NCI-H510A (cell line): Measurements from ENCODE around the gene SLC2A10.

ENCODE experiments used
- DNase-seq: peaks from one replicate; lab custom pipeline; 2025; lab: John Stamatoyannopoulos, UW

The SLC2A10 gene

DNA sequence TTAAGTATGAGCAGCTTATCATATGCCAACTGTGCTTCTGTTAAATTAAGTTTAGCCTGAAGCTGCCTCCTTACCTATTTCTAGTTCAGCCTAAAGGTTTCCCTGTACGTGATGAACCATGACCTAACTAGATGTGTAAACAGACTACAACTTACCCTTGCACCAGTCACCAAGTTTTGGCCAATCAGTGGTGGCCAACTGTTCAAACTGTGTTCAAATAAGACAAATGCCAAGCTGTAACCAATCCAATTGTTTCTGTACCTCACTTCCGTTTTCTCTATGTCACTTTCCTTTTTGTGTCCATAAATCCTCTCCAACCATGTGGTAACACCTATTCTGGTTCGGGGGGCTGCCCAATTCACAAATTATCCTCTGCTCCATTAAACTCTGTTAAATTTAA, 6.0 kb upstream of the SLC2A10 start:
- DNase-seq, result no peak

DNA sequence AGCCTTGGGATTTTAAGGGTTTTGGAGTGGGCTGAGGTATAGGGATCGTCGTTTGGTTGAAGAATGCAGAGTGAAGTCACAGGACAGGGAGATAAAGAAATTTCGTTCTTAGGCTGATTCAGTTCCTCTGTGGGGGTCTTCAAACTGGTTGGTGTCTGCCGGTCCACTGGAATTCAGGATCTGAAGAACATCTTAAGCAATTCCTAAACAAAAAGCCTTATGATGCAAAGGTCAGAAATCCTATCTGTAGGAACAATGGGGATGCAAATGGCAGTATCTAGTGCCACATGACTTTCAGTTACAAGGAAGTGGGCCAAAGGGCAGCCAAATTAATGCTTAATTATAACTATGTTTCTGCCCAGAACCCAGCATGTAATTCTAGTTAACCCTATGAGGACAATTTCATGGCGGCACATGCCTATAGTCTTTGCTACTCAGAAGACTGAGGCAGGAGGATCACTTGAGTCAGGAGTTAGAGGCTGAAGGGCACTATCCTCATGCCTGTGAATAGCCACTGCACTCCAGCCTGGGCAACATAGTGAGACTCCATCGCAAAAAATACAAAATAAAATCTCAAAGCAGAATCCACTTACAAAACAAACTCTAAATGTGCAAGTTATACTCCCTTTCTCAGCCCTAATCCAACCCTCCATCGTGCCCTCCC, 4.6 kb upstream of the SLC2A10 start:
- DNase-seq, result no peak

GRCh38 chr20:46705378-46705729, 4.1 kb upstream of the SLC2A10 start:
- DNase-seq, result no peak

GRCh38 chr20:46706242-46706641, 3.2 kb upstream of the SLC2A10 start:
- DNase-seq, result no peak

DNA sequence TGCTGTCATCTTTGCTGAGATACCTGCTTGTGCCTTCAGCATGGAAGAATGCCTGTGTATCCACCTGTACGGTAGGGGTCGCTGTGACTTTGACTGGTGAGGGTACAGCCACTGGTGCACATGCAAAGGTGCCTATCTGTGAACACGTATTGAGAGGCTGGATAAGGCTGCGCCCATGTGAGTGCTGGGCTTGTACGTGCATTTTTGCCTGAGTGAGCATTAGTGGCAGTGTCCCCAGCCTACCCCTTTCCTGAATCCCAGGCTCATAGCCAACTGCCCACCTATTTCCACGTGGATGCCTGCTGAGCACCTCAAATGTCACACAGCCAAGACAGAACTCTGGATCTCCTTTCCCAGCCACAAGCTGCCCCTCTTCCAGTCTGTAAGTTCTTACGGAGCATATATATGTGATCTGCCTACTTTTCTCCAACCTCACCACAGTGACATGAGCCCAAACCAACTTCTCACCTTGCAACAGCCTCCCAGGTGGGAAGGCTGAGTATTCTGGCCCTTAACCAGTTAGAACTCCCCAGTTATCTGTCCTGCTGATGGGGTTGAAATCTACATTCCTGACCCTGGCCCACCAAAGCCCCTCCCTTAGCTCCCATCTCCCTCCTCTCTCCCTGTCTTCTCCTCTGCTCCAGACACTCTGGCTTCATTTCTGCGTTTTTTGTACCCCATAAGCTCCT, 1.1 kb upstream of the SLC2A10 start:
- DNase-seq, result no peak

- DNase-seq, result no peak
Measured at GRCh38 chr20:46709055-46709458, 392 bp upstream of the SLC2A10 start.

DNA sequence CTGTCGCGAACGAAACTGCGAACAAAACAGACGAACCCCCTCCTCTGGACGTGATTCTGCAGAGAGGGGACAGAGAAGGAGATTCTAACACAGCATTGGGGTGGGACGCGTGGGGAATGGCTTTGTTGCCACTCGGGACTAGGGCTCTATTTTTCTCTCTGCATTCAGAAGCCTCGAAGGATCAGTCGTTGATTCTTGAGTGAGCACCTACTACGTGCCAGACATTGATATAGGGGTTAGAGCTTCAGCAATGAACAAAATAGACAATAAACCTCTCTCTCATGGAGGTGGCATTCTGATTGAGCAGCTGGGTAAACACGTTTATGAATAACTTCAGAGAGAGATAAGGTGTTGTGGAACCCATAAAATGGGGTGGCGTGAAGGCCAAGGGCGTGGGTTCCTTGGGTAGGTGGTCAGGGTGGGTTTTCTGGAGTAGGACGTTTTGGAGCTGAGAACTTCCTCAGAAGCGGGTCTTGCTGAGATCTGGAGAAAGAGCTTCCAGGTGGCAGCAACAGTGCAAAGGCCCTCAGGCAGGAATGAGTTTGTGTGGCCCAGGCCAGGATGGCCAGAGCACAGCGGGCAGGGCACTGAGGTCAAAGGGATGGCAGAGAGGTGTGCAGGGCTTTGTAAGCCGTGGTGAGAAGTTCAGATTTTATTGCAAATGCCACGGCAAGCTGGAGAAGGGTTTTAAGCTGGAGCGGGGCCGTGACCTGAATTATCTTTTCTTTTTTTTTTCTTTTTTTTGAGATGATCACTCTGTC, 884 bp downstream of the SLC2A10 start:
- DNase-seq, result no peak

DNA sequence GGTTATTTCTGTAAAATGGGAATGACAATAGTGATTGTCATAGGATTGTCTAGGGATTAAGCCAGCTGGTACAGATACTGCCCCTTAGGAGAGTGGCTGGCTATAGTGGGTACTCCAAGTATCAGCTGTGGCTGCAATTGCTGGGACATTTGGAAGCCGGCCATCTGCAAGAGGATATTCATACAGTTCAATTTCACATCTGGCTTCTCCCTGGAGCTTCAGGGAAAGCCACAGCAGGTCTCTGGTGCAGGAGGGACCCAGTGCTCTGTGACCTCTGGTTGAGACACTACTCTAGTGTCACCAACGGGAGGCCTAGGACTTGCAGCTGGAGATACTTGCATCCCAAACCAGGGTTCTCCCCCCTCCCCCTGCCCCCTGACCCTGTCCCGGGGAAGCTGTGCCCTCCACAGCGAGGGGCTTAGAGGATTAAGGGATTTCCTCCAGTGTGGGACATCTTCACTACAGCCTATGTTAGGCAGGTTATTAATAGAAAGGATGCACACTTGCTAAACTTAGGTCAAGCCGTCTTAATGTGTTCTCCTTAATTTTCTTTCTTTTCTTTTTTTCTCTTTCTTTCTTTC, 2.7 kb downstream of the SLC2A10 start:
- DNase-seq, result no peak

DNA sequence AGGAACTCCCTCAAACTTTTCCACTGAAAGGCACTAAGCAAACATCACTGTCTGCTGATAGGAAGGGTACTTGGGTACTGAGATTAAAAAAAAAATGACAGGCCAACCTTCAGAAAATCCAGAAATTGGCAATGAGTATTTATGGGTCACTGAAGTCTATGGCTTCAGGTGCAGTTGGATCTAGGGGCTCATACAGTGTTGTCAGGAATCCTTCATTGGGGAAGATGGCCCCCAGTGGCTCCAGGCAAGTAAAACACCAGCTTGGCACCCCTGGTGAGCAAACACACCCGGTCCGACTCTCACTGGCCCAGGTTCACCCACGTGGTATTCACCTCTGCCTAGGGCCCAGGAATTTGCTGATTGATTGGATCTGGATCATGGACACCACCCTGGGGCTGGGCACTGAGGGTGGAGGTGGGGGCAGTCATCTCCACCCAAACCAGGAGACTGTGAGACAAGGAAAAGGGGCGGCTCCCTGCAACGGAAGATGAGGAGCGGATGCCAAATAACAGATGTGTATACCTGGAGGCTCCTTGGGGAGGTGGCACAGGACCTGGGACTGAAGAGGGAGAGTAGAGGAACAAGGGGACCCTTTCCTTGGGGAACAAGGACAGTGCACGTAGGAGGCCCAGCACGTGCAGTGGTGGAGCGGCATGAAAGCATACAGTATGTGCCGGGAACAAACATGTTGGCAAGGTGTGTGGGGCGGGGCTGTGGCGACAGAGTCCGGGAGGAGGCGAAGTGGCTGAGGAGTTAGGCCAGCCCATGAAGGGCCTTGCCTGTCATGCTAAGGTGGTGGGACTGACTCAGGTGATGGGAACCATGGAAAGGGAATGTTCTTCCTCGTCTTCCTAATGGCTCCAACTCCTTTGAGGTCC, 4.7 kb downstream of the SLC2A10 start:
- DNase-seq, result no peak

GRCh38 chr20:46715292-46715756, 5.9 kb downstream of the SLC2A10 start:
- no peak for DNase-seq

DNA sequence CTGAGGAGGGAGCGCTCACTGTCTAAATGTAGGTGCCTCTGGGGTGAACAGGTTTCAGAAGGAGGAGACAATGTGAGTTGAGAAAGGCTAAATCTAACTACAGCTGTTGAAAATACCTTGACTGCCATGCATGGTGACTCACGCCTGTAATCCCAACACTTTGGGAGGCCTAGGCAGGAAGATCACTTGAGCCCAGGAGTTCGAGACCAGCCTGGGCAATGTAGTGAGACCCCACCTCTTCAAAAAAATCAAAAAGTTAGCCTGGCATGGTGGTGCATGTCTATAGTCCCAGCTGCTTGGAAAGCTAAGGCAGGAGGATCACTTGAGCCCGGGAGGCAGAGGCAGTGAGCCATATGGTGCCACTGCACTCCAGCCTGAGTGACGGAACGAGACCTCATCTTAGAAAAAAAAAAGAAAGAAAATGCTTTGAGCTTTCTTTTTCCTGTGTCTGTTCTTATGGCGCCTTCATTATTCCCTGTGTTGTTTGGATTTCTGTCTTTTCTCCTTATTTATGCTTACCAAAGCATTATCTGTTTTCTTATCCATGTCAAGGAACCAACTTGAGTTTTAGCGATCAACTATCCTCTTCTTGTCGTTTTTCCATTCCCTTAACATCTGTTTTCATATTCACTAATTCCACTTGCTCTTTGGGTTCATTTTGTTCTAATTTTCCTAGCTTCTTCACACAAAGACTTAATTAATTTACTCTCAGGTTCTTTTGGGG, 8.5 kb downstream of the SLC2A10 start:
- no peak for DNase-seq

DNA sequence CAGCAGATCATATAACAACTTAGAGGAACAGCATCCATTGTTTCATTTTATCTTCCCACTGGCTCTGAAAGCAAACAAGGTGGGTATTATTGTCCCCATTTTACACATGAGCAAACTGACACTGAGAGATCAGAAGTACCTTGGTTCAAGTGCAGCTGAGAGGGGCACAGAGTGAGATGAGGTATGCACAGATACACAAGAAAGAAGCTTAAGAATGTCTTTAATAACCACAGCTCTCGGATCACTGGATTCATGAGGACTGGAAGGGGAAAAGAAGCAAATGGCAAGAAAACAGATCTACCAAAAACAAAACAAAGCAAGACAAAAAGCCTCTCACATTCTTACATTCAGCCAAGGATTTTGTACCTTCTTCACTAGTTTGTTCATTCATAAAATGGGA, 10.6 kb downstream of the SLC2A10 start:
- no peak for DNase-seq

DNA sequence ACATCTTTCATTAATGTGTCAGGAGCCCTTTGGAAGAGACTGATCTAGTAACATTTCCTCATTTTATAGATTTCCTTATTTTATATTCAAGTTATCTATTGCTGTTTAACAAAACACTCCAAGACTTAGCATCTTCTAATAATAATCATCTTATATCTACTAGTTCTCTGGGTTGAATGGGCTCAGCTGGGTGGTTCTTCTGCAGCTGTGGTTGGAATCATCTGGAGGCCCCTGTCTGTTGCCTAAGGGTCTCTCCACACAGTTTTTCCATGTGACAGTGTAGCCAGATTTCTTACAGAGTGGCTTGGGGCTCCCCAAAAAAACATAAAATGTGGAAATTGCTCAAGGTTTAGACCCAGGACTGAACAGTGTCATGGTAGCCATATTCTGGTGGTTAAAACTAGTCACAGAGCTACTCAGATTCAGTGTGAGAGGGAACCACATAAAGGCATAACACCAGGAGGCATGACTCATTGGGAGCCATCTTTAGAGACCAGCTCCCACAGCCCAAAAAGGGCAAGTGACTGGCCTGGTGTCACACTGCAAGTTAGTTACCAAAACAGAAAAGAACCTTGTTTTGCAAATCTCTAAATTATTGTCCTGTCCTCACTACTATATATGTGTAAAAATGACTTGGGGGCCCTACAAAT, 11.5 kb downstream of the SLC2A10 start:
- no peak for DNase-seq

DNA sequence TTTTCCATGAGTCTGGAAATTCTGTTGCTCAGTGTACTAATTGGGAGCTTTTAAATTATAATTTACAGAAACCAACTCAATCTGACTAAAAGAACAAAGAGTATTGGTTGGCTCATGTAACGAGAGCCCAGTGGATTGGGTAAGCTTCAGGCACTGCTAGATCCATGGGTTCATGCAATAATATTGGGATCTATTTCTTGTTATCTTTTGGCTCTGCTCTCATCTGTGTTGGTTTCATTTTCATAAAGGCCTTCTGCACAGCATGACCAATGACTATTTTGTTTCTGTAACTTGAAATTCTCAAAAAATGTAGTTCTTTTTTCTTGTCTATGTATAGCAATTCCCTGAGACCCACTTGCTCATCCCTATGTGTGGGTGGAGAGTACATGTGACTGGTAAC, 12.0 kb downstream of the SLC2A10 start:
- DNase-seq, result no peak

- DNase-seq, result no peak
Measured at GRCh38 chr20:46722450-46722849, 13.0 kb downstream of the SLC2A10 start.

GRCh38 chr20:46723039-46723438, 13.6 kb downstream of the SLC2A10 start:
- no peak for DNase-seq

- no peak for DNase-seq
Measured at GRCh38 chr20:46724343-46724959, 15.0 kb downstream of the SLC2A10 start.

DNA sequence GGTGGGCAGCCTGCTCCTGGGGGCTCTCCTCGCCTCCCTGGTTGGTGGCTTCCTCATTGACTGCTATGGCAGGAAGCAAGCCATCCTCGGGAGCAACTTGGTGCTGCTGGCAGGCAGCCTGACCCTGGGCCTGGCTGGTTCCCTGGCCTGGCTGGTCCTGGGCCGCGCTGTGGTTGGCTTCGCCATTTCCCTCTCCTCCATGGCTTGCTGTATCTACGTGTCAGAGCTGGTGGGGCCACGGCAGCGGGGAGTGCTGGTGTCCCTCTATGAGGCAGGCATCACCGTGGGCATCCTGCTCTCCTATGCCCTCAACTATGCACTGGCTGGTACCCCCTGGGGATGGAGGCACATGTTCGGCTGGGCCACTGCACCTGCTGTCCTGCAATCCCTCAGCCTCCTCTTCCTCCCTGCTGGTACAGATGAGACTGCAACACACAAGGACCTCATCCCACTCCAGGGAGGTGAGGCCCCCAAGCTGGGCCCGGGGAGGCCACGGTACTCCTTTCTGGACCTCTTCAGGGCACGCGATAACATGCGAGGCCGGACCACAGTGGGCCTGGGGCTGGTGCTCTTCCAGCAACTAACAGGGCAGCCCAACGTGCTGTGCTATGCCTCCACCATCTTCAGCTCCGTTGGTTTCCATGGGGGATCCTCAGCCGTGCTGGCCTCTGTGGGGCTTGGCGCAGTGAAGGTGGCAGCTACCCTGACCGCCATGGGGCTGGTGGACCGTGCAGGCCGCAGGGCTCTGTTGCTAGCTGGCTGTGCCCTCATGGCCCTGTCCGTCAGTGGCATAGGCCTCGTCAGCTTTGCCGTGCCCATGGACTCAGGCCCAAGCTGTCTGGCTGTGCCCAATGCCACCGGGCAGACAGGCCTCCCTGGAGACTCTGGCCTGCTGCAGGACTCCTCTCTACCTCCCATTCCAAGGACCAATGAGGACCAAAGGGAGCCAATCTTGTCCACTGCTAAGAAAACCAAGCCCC, 16.0 kb downstream of the SLC2A10 start:
- DNase-seq, result no peak

DNA sequence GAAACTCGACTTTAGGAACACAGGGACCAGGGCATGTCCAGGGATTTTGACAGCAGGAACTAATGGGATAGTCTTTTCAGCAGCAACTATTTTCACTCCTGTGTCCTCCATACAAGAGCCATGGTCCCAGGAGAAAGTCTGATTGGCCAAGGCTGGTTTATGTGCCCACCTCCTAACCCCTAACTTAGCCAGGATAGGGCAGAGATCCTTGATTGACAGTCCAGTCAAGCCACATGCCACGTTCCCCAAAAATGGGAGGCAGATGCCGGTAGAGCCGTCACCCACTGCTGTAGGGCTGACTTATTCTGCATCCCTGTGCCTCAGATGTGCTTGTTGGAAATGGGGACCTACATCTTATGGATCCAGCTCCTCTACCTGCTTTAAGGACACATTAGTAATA, 22.3 kb downstream of the SLC2A10 start:
- DNase-seq, result no peak
